ENCODE measurements around the gene PCNX2.
A peak's percentile ranks its signal among the peaks of the same experiment; 100 is the strongest.
"Not testable (repeated sequence)": the region's sequence is repeated elsewhere in the genome, so short reads cannot be mapped to it uniquely, and the experiment has no call there.

PCNX2 gene

GRCh38 chr1:233107716-233108130 lies 187.8 kb downstream of the PCNX2 start:
- peak; percentile 24 for DNase-seq (ENCODE audit: low read depth, low spot score)

- no peak for DNase-seq (ENCODE audit: low read depth, low spot score)
Observed at GRCh38 chr1:233107130-233107660, 188.3 kb downstream of the PCNX2 start.

DNA sequence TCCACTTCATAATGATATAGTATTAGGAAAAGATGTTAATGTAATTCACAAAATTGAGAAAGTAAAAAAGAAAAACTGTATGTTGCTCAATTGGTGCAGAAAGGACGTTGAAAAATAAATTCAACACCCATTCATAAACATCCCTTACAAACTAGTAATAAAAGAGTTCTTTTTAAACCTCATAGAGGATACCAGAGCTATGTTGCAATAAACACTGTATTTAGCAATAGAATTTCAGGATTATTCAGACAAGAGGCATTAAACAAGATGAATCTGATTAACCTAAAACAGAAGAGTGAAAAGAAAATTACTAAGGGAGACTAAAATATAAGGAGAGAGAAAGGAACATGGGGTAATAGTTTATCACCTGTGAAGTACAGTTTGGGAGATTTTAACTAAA lies 190.3 kb downstream of the PCNX2 start:
- DNase-seq (ENCODE audit: low read depth, low spot score), result no peak

- no peak for DNase-seq (ENCODE audit: low read depth, low spot score)
Observed at GRCh38 chr1:233102341-233102740, 193.2 kb downstream of the PCNX2 start.

- DNase-seq (ENCODE audit: low read depth, low spot score), result no peak
Observed at GRCh38 chr1:233097959-233098580, 197.5 kb downstream of the PCNX2 start.

GRCh38 chr1:233097546-233097945 lies 198.0 kb downstream of the PCNX2 start:
- DNase-seq (ENCODE audit: low read depth, low spot score), result no peak

GRCh38 chr1:233094691-233095090 lies 200.8 kb downstream of the PCNX2 start:
- no peak for DNase-seq (ENCODE audit: low read depth, low spot score)

DNA sequence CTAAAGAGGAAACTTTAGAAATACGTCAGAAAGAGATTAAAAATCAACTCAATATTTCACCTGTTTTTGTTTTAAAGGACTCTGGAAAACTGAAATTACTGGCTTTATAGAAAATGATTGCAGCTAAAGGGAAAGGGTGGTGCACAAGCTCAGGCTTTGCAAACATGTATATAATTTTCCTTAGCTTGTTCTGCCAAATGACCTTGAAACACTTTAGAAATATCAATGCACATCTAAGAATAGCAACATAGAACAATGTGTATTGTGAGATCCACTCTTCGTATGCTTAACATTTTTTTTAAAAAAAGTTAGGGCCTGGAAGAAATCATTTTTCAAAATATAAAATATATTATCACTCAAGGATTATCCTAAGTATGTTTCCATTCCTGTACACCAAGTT lies 201.3 kb downstream of the PCNX2 start:
- DNase-seq (ENCODE audit: low read depth, low spot score), result no peak

DNA sequence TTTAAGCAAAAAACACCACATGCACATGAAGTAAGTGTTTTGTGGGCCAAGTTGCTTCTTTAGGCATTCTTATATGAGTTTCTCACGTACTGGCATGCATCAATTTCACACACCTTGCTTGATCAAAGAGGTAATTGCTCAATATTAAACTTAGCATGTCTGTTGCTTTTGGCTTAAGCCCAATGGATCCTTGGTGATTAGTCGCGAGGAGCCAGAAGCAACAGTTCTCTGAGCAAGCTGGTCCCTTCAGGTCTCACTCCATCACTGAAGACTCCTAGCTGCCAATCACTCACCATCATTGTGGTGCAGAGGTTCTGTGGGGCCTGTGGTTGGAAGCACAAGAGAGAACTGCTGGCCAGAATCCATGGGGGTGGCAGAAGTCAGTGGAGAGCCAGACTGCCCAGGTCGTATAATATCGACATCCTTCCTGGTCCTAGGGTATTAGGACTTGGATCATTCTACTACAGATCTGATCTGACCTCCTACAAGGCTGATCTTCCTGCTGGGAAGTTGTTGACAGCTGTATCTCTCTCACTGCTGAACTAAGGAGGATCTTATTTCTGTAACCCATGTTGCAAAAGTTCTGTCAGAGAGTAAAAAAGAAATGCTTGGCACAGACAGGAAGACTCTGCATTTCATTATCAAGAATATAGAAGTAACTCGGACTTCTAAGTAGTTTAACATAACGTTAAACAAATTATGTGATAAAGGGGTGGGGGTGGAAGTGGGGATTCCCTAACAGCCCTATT lies 204.6 kb downstream of the PCNX2 start:
- no peak for DNase-seq (ENCODE audit: low read depth, low spot score)

DNA sequence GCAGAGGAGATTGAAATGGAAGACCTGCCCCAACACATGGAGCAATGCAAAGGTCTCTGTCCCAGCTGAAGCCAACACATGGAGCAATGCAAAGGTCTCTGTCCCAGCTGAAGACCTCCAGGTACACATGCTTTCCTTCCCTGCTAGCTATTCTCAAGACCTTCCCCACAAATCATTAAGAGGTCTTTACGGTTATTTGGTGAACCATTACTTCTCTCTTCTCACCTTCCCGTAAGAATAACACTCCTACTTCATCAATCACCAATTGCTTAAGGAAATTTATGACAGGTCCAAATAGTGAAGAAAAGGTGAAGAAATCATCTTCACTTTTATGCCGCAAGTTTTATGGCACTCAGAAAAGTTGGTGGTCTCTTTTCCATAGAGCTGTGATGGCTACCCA lies 206.3 kb downstream of the PCNX2 start:
- DNase-seq (ENCODE audit: low read depth, low spot score), result no peak

- DNase-seq (ENCODE audit: low read depth, low spot score), result no peak
Observed at GRCh38 chr1:233088613-233089012, 206.9 kb downstream of the PCNX2 start.

GRCh38 chr1:233086961-233087881 lies 208.3 kb downstream of the PCNX2 start:
- DNase-seq (ENCODE audit: low read depth, low spot score), result no peak

DNA sequence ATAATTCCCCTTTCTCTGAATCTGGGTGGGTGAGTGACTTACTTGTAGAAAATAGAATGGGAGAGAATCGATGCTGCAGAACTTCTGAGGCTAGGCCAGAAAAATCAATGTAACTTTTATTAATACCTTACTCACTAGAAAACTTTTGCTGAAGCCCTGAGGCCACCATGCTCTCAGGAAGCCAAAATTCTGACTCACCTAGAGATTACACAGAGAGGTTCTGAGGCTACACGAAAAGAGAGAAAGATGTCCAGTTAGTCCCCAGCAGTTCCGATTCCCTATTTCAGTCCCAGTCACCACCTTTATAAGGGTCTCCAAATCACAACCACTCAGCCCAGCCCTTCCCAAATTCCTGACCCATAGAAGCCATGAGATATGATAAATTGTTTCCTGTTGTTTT lies 210.0 kb downstream of the PCNX2 start:
- no peak for DNase-seq (ENCODE audit: low read depth, low spot score)

GRCh38 chr1:233082778-233083550 lies 212.6 kb downstream of the PCNX2 start:
- DNase-seq (ENCODE audit: low read depth, low spot score), result no peak

DNA sequence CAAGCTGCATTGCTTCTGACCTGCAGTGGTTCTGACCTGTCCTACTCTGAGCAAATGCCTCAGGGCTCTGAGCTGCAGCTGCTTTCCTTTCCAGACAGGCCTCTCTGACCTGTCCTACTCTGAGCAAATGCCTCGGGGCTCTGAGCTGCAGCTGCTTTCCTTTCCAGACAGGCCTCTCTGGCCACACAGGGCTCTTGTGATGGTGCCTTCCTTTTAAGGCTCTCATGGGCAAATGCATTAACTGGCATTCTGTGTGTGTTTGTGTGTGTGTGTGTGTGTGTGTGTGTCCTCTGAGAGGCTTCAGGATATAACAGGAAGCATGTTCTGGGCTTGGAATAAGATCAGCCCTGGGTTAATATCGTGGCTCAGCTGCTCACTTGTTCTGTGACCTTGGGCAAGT lies 213.8 kb downstream of the PCNX2 start:
- DNase-seq (ENCODE audit: low read depth, low spot score), result peak; percentile 86

GRCh38 chr1:233080827-233081226 lies 214.7 kb downstream of the PCNX2 start:
- DNase-seq (ENCODE audit: low read depth, low spot score), result not testable (repeated sequence)

DNA sequence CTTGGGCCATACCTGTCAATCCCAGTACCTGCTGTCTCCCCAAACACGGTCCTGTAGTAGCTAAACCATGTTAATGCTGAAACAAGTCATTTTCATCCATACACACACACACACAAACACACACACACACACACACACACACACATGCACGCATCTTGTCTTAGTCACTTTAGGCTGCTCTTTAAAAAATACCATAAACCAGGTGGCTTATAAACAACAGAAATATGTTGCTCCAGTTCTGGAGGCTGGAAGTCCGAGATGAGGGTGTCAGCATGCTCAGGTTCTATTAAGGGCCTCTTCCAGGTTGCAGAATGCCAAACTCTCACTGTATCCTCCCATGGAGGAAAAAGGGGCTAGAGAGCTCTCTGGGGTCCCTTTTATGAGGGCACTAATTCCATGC lies 215.2 kb downstream of the PCNX2 start:
- no peak for DNase-seq (ENCODE audit: low read depth, low spot score)

DNA sequence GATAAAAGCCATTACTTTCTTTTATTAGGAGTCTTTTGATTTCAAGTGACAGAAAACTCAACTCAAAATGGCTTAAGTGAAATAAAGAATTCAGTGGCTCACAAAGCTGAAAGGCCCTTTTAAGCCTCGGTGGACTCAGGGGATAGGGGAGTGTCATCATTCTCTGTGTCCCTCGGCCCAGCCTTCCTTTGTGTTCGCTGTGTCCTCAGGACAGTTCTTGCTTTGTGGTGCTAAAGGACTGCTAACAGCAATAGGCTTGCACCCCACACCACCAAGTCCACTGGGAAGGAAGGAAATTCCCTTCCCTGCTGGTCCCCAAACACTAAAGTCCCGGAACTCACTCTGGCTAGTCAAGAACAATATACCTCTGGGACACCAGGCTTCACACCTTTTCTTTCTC lies 216.0 kb downstream of the PCNX2 start:
- peak; percentile 28 for DNase-seq (ENCODE audit: low read depth, low spot score)

DNA sequence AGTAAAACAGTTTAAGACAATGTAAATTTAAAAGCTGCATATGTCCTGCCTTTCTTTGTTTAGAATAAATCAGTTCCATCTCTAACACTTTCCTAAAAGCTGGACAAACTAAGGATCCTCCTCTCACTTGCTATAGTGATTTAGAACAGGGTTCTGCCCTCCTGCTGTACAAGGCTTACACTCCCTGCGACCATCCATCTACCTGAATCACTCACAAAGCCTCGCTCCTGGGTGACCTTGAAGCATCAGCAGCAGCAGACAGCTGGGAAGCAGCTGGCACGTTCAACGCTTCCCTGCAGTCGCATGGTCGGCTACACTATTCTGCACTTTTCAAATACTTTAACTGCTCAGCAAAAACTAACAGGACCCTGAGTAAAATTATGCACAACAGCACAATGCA lies 217.1 kb downstream of the PCNX2 start:
- no peak for DNase-seq (ENCODE audit: low read depth, low spot score)

- no peak for DNase-seq (ENCODE audit: low read depth, low spot score)
Observed at GRCh38 chr1:233075915-233076295, 219.6 kb downstream of the PCNX2 start.

GRCh38 chr1:233066087-233066486 lies 229.4 kb downstream of the PCNX2 start:
- no peak for DNase-seq (ENCODE audit: low read depth, low spot score)

Measured in ELF-1 (cell line).